Measurements from ENCODE around the gene ADCY5.

The ADCY5 gene

DNA sequence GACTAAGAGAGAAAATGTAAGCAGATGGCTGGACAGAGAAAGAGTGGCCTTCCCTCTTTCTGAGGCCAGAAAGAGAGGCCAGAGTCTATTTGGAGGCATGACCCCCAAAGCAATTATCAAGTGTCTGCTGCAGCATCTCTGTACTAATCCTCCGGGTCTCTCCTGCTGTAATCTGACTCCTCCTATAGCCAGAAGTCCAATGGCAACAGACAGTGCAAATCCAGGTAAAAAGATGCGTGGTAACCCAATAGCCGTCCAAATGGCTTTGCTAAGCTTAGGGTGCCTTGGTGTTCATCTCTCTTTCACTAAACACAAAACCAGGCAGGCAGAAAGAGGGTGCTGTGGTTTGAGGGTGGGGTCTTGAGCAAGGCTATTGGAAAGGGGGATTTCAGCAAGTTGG is 91.6 kb downstream of the ADCY5 start:
- no peak for DNase-seq

DNA sequence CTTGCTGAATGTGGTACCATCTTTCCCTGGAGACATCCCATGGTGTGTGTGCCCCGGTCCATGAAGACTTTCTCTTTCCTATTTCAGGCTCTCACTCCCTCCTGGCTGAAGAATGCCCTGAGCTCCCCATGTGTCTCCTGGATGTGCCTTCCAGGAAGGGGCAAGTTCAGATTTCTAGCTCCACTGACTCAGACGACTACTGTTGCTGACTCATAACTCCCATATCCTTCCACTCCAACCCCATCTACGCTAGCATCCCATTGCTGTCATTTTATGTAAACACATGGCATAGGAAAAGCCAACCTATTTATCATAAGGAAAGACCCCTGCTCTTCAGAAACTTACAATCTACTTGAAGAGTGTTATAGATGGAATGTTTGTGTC is 95.0 kb downstream of the ADCY5 start:
- DNase-seq = no peak

DNA sequence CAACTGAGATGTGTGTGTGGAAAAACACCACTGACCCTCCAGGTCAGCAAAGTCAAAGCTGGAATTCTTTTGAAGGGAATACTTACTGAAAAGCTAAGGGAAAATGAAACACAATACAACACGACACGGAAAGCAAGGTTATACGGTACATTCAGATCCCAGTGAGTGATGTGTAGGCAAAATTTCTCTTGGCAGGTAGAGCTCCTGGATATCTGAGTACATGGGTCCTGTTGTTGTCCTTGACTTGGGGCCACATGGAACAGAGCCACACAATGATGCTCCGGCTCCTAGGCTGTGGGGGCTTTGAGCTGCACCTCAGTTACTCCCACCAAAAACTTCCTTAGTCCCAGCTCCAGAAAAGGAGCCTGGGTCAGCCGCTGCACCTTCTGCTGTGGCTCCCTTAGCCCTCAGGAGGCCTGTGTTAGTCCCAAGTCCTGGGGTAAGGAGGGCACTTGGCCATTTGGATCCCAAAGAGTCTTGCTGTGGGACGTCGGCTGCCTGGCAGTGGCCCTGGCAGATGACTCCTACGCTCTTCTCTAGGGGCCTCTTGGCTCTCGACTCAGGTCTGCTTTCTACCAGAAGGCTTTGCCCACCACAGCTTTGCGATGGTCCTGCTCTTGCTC is 95.6 kb downstream of the ADCY5 start:
- DNase-seq = no peak

DNA sequence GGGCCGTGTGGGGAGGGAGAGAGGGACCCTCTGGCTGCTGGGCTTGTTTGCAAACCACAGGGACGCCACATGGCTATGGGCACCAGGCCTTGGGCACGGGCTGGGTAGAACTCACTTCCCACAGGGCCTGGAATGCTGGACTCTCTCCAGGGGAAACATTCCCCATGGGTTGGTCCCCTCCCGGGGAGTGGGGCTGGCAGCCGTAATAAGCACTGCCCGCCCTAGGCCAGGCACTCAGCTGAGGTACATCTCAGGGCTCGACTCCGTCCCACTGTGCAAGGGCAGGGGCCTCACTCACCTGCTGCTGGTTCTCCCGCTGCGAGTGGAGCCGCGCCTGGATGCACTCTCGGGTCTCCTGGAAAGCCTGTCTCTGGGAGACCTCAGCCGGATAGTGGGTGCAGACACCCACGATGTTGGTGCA is 96.7 kb downstream of the ADCY5 start:
- no peak for DNase-seq

DNA sequence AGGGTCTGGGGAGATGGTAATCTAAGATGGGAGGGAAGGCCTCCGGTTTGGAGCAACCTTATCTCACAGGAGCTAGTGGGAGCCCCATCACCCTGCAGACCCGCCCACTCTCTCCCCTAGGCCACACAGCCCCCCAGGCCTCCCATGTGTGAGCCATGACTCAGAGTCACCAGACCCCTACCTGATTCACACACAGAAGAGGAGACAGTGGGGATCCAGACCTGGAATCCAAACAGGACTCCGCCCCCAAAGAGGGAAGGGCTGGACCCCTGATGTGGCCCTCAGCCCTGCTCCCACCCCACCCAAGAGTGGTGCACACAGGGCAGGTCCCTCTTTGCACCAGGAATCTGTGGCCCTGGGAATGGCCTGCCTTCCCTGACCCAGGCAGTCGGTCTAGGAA is 97.4 kb downstream of the ADCY5 start:
- DNase-seq = no peak

DNA sequence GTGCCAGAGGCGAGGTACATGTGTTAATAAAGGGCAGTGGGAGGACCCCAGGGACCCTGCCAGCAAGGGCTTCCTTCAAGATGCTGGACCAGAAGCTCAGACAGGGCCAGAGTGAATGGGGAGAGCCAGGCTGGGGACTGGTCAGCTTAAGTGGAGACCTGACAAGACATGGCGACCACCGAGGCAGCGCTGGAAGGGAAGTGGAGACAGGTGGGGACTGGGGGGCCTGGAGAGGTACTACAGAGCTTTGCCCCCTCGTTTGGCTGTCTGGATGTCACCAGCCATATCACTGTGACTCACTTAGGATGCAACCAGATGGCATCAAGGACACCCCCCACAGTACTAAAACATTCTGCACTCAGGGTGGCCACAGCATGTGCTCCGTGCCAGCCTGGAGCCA is 97.9 kb downstream of the ADCY5 start:
- DNase-seq = no peak

DNA sequence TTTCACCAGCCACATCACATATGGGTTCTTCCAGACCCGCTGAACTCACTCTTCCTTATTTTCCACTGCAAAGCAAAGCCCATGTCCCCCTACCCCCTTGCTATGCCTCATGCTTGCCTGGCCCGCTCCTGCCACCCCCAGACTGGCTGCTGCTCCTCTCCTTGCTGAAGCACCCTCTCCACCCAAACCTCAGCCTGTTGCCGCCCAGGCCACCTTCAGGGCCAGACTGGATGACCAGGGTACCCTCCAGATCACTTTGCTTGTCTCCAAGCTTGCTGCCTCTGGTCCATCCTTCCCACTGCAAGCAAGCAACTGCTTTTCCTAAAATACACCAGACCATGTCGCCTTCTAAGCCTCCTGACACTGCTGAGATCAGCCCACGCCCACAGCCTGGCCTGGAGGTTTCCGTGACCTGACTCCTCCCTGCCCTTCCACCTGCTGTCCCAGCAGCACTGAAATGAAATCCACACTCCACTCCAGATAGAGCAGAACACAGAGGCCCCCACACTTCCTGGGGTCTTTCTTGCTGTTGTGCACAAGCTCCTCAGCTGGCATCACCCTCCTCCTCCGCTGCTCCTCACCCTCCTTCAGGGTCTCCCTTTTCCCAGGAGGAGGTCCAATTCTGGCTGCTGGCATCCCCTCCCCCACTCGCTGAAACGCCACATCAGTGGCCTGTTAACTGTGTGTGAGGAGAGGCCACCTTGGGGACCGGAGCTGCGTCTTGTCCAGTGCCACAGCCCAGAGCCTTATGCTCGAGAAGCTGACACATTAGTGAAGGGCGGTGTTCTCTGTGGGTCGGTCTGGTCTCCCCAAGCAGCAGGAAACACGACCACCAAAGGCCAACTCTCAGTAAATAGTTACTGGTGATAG is 99.1 kb downstream of the ADCY5 start:
- DNase-seq = no peak

DNA sequence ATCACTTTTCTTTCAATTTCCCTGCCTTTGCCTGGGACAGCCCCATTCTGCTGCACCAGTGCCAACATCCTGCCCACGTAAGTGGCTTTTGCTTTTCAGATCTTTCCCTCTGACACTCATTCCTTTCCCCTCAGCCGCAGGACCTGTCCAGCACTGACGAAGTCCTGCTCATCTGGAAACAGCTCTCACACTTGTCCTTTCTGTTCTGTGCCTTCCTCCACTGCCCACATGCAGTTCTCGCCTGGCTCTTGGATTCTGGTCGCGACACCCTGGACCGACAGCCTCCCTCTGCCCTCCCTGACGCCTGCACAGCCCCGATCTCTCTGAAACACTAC is 99.7 kb downstream of the ADCY5 start:
- DNase-seq = no peak

DNA sequence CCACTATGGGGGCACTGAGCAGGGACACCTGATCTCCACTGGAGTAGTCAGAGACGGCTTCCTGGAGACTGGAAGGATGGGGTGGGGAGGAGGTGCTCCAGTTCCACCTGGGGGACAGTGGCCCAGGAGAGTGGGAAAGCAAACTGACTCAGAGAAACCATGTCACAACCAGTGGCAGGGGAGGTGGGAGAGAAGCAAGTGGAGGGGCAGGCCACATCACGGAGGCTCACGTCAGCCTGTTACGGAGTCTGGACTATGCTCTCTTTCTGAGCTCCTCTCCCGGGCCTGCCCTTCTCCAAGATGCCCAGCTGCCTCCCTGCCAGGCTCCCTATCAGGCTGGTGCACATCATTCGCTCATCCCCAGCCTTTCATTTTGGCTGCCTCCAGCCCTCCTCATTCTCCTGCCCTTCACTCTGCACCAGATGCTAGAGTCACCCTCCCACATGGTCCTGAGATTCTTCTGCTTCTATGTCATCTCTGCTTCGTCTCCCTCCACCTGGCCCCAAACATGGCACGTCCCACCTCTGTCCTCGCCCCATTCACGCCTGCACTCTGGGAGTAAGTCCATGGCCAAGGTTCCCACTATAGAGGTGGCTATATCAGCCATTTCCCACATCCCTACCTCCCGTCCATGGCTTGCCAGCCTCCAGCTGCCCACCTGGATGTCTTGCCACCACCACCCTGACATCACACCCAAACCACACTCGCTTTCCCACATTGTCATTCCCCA is 100.3 kb downstream of the ADCY5 start:
- no peak for DNase-seq

DNA sequence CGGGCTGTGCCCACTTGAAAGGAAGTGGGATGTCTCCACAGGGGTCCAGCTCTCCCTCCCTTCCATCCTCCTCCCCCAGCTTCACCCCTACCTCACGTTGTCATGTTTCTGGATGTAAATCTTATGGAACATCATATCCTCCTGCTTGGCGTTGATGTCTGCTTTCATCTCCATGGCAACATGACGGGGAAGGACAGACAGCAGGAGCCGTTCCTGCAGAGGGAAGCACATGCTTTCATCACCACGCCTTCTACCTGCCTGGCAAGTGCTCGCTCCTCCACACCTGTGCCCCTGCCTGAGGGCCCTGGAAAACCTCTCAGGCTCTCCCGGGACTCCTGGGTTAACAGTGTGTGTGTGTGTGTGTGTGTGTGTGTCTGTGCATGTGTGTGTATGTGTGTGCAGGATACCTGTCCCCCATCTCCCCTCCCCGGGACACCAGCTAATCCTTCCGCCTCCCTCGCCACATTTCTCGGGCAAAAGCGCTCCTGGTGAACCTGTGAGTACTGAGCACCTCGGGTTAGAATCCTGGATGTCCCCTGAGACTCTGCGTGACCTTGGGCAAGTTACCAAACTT is 101.1 kb downstream of the ADCY5 start:
- DNase-seq = no peak

DNA sequence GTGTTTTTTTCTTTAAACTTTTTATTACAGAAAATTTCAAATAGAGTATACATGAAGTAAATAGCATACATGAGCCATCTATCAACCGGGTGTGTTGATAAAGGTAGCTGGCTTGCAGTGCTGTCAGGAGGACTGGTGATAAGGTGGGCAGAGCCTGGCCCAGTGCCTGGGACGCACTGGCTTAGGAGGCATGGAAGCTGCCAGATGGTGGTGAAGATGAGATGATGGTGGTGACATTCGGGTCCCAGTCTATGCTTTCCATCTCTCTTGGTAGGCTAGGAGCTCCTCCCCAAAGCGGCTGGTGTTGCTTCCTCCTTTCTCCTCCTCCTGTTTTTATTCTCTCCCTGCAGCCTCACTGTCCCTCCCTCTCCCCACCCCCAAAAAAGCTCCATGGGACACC is 101.7 kb downstream of the ADCY5 start:
- no peak for DNase-seq

DNA sequence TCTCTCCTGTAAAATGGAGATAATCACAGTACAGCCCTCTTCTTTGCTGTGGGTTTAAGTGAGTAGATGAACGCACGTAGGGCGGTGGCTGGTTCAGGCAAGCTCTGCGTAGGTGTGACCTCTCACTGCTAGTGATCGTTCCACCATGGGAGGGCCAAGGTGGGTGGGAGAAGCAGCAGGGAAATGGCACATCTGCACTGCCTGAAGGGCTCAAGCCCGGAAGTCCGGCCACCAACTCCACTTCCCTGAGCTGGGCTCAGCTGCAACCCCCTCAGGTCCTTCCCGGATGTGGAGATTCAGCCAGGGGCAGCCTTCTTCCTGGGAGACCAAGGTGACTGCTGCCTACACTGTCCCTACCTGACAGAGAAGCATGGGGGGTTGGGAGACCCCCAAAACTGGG is 102.9 kb downstream of the ADCY5 start:
- no peak for DNase-seq

DNA sequence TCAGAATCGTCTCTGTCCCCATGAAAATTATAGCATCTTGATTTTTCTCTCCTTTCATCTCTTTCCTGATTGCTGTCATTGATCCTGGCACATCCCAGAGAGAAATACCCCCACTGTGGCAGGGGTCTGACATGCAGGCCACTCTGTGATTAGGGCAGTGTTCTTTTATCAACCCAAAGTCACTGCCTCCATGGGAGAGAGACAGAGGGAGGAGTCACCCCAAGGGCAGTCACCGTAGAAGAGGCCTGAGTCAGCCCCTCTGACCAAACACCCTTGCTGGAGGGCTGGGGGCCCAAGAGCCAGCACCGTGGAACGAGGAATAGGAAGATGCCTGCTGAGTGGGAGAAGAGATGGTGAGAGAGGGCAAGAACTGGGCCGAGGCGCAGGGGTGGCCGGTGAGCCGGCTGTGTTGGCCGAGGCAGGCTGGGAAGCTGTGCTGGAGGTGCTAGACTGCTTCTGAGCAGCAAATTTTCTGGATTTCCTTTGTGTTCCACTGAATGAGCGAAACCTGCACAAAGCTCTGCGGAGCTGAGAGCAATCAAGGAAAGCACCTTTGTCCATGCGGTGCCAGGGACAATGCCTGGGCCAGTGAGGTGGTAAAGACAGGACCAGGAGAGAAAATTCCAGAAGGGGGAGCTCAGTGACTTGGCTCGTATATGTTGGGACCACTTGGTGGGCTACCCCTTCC is 103.8 kb downstream of the ADCY5 start:
- no peak for DNase-seq

DNA sequence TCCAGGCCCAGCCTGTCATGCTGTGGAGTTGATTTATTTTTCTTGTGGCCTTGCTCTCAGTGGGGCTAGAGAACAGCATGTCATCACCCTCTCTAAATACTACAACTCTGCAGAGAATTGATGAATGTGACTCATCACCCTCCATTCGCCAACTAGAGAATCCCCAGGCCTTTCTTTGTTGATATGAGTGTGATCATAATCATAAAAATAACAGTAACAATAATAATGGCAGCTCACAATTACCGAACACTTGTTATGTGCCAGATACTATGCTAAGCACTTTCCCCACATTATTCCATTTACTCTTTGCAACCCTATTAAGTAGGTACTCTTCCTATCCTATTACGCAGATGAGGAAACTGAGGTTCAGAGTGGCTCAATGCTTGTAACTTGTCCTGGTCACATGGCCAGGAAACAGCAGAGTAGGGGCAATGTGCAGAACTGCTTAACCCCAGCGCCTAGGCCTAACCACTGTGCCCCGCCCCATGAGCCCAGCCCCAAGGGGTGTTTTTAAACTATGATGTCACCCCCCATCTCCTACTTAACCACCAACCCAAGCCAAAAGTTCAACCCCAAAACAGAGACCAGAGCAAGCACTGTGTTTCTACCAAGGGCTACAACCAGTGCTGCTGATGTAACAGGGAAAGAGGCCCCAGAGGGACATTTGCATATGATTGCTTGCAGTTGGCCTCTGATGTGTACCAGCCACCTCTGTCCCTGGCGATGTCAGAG is 104.5 kb downstream of the ADCY5 start:
- DNase-seq = no peak

DNA sequence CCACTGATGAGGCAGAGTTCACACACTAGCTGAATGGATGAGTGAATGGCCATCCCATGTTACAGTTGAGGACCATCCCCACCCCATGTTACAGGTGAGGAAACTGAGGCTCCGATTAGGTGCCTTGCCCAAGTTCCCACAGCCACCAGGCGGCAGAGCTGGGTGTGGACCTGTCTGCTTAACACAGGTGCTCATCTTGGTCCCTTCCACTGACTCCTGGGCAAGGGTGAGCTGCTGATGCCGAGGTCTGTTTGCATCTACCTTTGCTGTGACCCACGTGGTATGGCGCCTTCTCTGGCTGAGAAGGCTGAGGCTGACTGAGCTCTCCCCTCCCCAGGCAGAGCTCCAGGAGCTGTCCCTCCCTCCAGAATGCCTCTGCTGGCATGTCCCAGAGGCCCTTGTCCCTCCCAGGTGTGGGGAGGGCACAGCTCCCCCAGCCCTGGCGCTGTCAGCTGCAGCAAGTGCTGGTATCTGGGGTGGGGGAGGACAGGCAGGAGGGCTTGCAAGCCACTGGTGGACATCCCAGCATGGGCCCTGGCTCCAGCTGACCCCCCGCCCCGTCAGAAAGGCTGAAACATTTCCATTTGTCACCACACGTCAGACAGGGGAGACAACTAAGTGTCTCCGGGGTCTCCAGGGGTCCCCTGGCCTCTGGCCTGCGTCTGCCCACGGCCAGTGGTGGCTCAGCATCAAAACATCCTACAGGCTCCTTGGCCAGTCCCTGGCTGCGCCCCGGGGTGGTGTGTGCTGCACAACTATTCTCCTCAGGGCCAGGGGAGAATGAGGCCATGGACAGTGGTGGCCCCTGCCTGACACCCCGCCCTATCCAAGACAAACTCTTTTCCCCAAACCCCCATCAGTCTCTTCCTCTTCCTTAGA is 105.4 kb downstream of the ADCY5 start:
- no peak for DNase-seq

DNA sequence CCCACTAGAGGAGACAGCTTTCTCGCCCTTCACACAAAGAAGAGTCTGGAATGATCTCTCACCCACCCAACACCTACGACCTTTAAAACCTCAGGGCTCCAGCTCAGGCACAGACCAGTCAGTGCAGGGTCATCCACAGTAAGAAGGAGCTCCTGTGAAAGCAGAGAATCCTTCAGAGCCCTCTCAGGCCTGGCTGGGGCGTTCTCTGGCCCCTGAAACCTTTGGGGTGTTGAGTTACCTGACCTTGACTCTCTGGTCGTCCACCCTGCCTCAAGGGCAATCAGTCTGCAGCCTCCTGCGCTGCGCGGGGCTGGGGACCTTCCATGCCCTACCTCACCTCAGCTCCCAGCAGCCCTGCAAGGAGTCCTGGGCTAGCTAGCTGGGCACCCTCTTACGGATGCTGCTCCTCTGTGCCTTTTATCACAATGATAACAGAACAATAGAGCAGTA is 106.2 kb downstream of the ADCY5 start:
- DNase-seq = no peak

DNA sequence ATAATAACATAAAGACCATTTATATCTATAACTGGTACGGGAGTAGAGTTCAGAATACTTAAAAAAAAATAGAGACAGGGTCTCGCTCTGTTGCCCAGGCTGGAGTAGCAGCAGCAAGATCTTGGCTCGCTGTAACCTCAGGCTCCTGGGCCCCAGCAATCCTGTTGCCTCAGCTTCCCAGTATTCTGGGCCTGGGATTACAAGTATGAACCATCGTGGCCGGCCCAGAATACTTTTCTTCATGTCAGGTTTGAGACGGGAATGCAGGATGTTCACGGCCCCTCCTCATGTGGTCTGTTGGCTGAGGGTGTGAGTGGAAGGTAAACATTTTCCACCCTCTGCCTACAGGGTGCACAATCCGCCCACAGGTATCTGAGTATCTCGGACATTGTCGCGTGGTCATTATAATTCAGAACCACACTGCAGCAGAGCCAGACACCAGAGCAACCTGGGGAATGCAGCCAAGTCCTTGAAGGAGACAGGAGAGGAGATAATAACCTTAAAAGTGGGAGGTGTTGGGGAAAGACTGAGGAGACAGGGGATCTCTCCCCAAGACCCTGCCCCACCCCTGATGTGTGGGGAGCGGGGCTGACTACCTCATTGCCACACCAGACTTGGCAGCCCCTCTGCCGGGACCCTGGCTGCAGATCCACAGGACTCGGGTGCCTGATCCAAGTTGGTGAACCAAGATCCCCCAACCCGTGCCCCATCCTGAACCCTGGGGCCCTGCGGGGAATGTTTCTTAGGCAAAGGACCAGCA is 106.8 kb downstream of the ADCY5 start:
- no peak for DNase-seq

DNA sequence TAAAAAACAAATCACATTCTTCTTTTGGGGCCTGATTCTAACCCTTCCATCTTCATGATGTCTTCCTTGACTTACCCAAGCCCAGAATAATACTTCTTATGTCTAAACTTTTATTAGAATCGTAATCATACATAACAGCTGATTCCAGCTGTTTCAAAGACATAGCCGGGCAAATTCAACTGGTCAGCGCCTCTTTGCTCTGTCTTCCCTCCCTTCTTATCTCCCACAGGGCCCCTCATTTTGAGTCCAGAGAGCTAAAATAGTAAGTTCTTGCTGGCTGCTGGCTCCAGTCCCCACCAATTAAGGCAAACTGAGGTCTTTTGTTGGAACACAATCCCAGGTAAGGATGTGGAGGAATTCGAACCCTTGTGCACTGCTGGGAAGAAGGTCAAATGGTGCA is 108.6 kb downstream of the ADCY5 start:
- no peak for DNase-seq

DNA sequence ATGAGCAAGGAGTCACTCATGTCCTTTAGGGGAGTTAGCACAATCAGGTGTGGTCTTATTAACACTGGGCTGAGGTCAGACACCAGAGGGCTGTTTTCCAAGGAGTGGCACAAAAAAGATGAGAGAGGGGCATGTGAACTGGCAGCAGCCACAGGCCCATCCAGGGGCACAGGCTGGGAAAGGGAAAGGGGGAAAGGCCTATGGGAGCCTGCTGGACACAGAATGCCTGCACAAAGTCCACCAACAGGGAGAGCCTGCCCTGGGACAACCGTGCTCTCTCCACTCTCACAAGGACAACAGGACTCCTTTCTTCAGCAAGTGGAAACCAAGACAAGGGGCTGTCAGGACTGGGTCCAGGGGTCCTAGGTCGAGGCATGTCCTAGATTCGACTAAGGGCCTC is 109.6 kb downstream of the ADCY5 start:
- DNase-seq = no peak

DNA sequence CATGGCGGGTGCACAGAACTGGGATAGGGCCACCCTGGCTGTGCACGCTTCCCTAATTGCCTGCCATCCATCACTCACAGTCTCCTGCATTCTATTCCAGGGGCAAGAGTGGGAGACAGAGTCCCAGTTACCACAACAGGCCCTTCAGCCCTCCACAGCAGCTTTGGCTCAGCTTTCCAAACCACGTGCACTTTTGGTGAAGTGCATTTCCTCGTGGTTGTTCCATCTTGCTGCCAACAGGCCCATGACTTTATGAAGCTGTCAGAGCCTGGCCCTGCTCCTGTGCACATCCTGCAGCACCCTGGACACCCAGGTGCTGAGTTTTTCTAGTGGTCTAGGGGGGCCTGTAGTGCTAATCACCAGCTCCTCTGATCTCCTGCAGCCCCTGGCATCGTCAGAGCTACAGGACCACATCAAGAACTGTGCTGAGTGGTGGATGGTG is 110.2 kb downstream of the ADCY5 start:
- no peak for DNase-seq
